SK-N-SH treated with all-trans-retinoic acid at 6 μM for 48 hours (cell line): ENCODE data around the gene ADAP2.
"Not testable (repeated sequence)": the region's sequence is repeated elsewhere in the genome, so short reads cannot be mapped to it uniquely, and the experiment has no call there.

Experiments
- ATAC-seq: fragments of 200-7000 bp; cut with Tn5 transposase; 3 replicates; pipeline ENCODE4 v1.9.1; 2020; ENCODE audit warnings: mild to moderate bottlenecking, moderate library complexity
- BACH2 ChIP-seq: fragments of 250-450 bp; sonication (Bioruptor Pico); IDR thresholded peaks from 2 replicates; pipeline ENCODE4 v1.9.0; 2021; ENCODE audit warnings: mild to moderate bottlenecking, borderline replicate concordance
- CREB5 ChIP-seq: fragments of 250-450 bp; sonication (Bioruptor Pico); IDR thresholded peaks from 2 replicates; pipeline ENCODE4 v1.5.1; 2020; ENCODE audit warnings: low read depth, mild to moderate bottlenecking, moderate library complexity
- CSDC2 ChIP-seq: fragments of 250-450 bp; sonication (Bioruptor Pico); IDR thresholded peaks from 2 replicates; pipeline ENCODE4 v1.5.0; 2020; ENCODE audit warnings: mild to moderate bottlenecking, moderate library complexity
- CSRNP3 ChIP-seq: fragments of 250-450 bp; sonication (Bioruptor Pico); IDR thresholded peaks from 2 replicates; pipeline ENCODE4 v1.5.1; 2021; ENCODE audit warnings: mild to moderate bottlenecking, moderate library complexity
- ESRRG ChIP-seq: fragments of 250-450 bp; sonication (Bioruptor Pico); IDR thresholded peaks from 2 replicates; pipeline ENCODE4 v1.6.1; 2021; ENCODE audit warnings: mild to moderate bottlenecking
- GLIS3 ChIP-seq: fragments of 250-450 bp; sonication (Bioruptor Pico); IDR thresholded peaks from 2 replicates; pipeline ENCODE4 v1.5.0; 2020; ENCODE audit warnings: mild to moderate bottlenecking, moderate library complexity
- ISL1 ChIP-seq: fragments of 250-450 bp; sonication (Bioruptor Pico); IDR thresholded peaks from 2 replicates; pipeline ENCODE4 v2.1.2; 2022; ENCODE audit warnings: mild to moderate bottlenecking, moderate library complexity
- OSR1 ChIP-seq: fragments of 250-450 bp; sonication (Bioruptor Pico); IDR thresholded peaks from 2 replicates; pipeline ENCODE4 v1.8.0; 2022; ENCODE audit warnings: moderate library complexity, mild to moderate bottlenecking, inconsistent platforms
- PATZ1 ChIP-seq: fragments of 250-450 bp; sonication (Bioruptor Pico); IDR thresholded peaks from 2 replicates; pipeline ENCODE4 v1.8.0; 2020; ENCODE audit warnings: mild to moderate bottlenecking, moderate library complexity, borderline replicate concordance
- POU6F1 ChIP-seq: fragments of 250-450 bp; sonication (Bioruptor Pico); IDR thresholded peaks from 2 replicates; pipeline ENCODE4 v1.8.0; 2021; ENCODE audit warnings: low read depth, mild to moderate bottlenecking, moderate library complexity, borderline replicate concordance
- PPARA ChIP-seq: fragments of 250-450 bp; sonication (Bioruptor Pico); IDR thresholded peaks from 2 replicates; pipeline ENCODE4 v1.5.0; 2020; ENCODE audit warnings: mild to moderate bottlenecking, borderline replicate concordance
- RARB ChIP-seq: fragments of 250-450 bp; sonication (Bioruptor Pico); IDR thresholded peaks from 2 replicates; pipeline ENCODE4 v1.8.0; 2021; ENCODE audit warnings: mild to moderate bottlenecking, moderate library complexity
- SNAI2 ChIP-seq: fragments of 250-450 bp; sonication (Bioruptor Pico); IDR thresholded peaks from 2 replicates; pipeline ENCODE4 v1.5.0; 2020; ENCODE audit warnings: mild to moderate bottlenecking, moderate library complexity
- TCF4 ChIP-seq: fragments of 250-450 bp; sonication (Bioruptor Pico); IDR thresholded peaks from 2 replicates; pipeline ENCODE4 v1.8.0; 2021; ENCODE audit warnings: mild to moderate bottlenecking, moderate library complexity, borderline replicate concordance
- TSHZ2 ChIP-seq: fragments of 250-450 bp; sonication (Bioruptor Pico); IDR thresholded peaks from 2 replicates; pipeline ENCODE4 v1.5.0; 2020; ENCODE audit warnings: mild to moderate bottlenecking, moderate library complexity
- ZC3H10 ChIP-seq: fragments of 250-450 bp; sonication (Bioruptor Pico); IDR thresholded peaks from 2 replicates; pipeline ENCODE4 v1.5.1; 2021; ENCODE audit warnings: mild to moderate bottlenecking, moderate library complexity
- ZFP3 ChIP-seq: fragments of 250-450 bp; sonication (Bioruptor Pico); IDR thresholded peaks from 2 replicates; pipeline ENCODE4 v1.5.0; 2020; ENCODE audit warnings: mild to moderate bottlenecking, moderate library complexity
- ZFP30 ChIP-seq: fragments of 450-650 bp; formaldehyde crosslinking; IDR thresholded peaks from 2 replicates; pipeline ENCODE4 v1.5.0; 2022; ENCODE audit warnings: mild to moderate bottlenecking, moderate library complexity
- ZNF565 ChIP-seq: fragments of 450-650 bp; formaldehyde crosslinking; conservative IDR thresholded peaks from 2 replicates; pipeline ENCODE4 v1.5.0; 2020; ENCODE audit warnings: low read depth, mild to moderate bottlenecking, moderate library complexity
- ZNF70 ChIP-seq: fragments of 450-650 bp; formaldehyde crosslinking; IDR thresholded peaks from 2 replicates; pipeline ENCODE4 v1.5.0; 2020; ENCODE audit warnings: mild to moderate bottlenecking, moderate library complexity

The ADAP2 gene

GRCh38 chr17:30970831-30971567 is 49.3 kb downstream of the ADAP2 start, which contains the start of gene RNF135:
Gene RNF135, plus strand, starts transcription at chr17:30971039. Its CDS starts 35 bp downstream, at chr17:30971074.
- no peak for ATAC-seq
- TF ChIP-seq PATZ1 (CRISPR knock-in tag): no peak
- no peak for TF ChIP-seq POU6F1 (CRISPR knock-in tag)
- no peak for TF ChIP-seq ZFP30 (CRISPR knock-in tag)
- TF ChIP-seq RARB (CRISPR knock-in tag): no peak
- TF ChIP-seq SNAI2: no peak
- TF ChIP-seq CSRNP3: no peak
- no peak for TF ChIP-seq ESRRG (CRISPR knock-in tag)
- TF ChIP-seq CSDC2 (CRISPR knock-in tag): no peak
- no peak for TF ChIP-seq PPARA (CRISPR knock-in tag)
- TF ChIP-seq OSR1 (CRISPR knock-in tag): no peak
- no peak for TF ChIP-seq ZC3H10
- no peak for TF ChIP-seq ISL1
- TF ChIP-seq GLIS3: no peak
- no peak for TF ChIP-seq BACH2 (CRISPR knock-in tag)

GRCh38 chr17:30975042-30975820 is 53.5 kb downstream of the ADAP2 start:
- no peak for ATAC-seq
- TF ChIP-seq GLIS3 (no peak), POU6F1 (CRISPR knock-in tag) (no peak), SNAI2 (no peak), ZNF70 (CRISPR knock-in tag) (no peak), OSR1 (CRISPR knock-in tag) (no peak), TCF4 (CRISPR knock-in tag) (no peak), CREB5 (CRISPR knock-in tag) (no peak), CSDC2 (CRISPR knock-in tag) (no peak), TSHZ2 (CRISPR knock-in tag) (no peak), PATZ1 (CRISPR knock-in tag) (no peak), ZFP30 (CRISPR knock-in tag) (no peak), ZFP3 (CRISPR knock-in tag) (no peak), BACH2 (CRISPR knock-in tag) (no peak), ESRRG (CRISPR knock-in tag) (no peak), CSRNP3 (no peak), ZNF565 (CRISPR knock-in tag) (no peak), RARB (CRISPR knock-in tag) (no peak), PPARA (CRISPR knock-in tag) (no peak), ISL1 (no peak)
- TF ChIP-seq, all 23 proteins: peak for 0

GRCh38 chr17:30979919-30980318 is 58.2 kb downstream of the ADAP2 start:
- not testable (repeated sequence) for ATAC-seq
